PC-9 (cell line): ENCODE measurements around the gene NEUROD2. TPM values are rescaled to one million over a fixed set of nuclear protein-coding genes. Genes with fewer than 3 reads are reported as not detected.

Experiments used
- BruUV-seq: library from RNA; stranded (reverse); fragments of 400-500 nt; replicated peaks from 2 replicates; lab custom pipeline; 2021; lab: Mats Ljungman, UMichigan
- CTCF ChIA-PET: fragments of 300-600 bp; sonication (Branson Sonifier 250); formaldehyde crosslinking; loops from one replicate; lab custom pipeline; 2022; ENCODE audit warnings: antibody characterized with exemption; lab: Charles Lee
- POLR2A ChIA-PET: fragments of 300-600 bp; sonication (Branson Sonifier 250); formaldehyde crosslinking; loops from one replicate; lab custom pipeline; 2022; ENCODE audit warnings: antibody characterized with exemption; ENCODE audit not compliant: unreplicated experiment; lab: Charles Lee
- DNase-seq, 2 experiments: peaks; one replicate each; pipeline versions ENCODE4 v3.0.0 to v3.0.0-alpha.2; 2015 to 2022; ENCODE audit warnings: mixed read lengths in 1 of 2
- H2AFZ ChIP-seq: fragments of 200-600 bp; sonication (generic); 2 replicates; pipeline ENCODE4 v1.8.1; 2017; ENCODE audit warnings: antibody characterized with exemption
- H3F3A ChIP-seq: fragments of 200-600 bp; sonication (generic); 2 replicates; pipeline ENCODE4 v1.8.1; 2017; ENCODE audit warnings: antibody characterized with exemption, mild to moderate bottlenecking, low read depth; ENCODE audit not compliant: insufficient read depth
- H3K27ac ChIP-seq: fragments of 200-600 bp; sonication (generic); 2 replicates; pipeline ENCODE4 v1.6.1; 2016; ENCODE audit warnings: mixed run types
- H3K27me3 ChIP-seq: fragments of 200-600 bp; sonication (generic); 2 replicates; pipeline ENCODE4 v1.6.1; 2016; ENCODE audit warnings: low read depth, mixed run types; ENCODE audit not compliant: insufficient read depth
- H3K36me3 ChIP-seq: fragments of 200-600 bp; sonication (generic); 2 replicates; pipeline ENCODE4 v1.6.1; 2016; ENCODE audit warnings: low read depth, mixed run types
- H3K4me1 ChIP-seq: fragments of 200-600 bp; sonication (generic); replicated peaks from 2 replicates; pipeline ENCODE4 v1.6.1; 2016; ENCODE audit warnings: mixed run types; ENCODE audit not compliant: insufficient read depth
- H3K4me2 ChIP-seq: fragments of 200-600 bp; sonication (generic); 2 replicates; pipeline ENCODE4 v1.6.1; 2017; ENCODE audit warnings: mixed run types
- H3K4me3 ChIP-seq: fragments of 200-600 bp; sonication (generic); 2 replicates; pipeline ENCODE4 v1.6.1; 2016; ENCODE audit warnings: mixed run types
- H3K79me2 ChIP-seq: fragments of 200-600 bp; sonication (generic); 2 replicates; pipeline ENCODE4 v1.6.1; 2017; ENCODE audit warnings: low read depth, mixed run types
- H3K9me2 ChIP-seq: fragments of 200-600 bp; sonication (generic); 2 replicates; pipeline ENCODE4 v1.8.1; 2017; ENCODE audit warnings: mild to moderate bottlenecking; ENCODE audit not compliant: insufficient read depth
- H3K9me3 ChIP-seq: fragments of 200-600 bp; sonication (generic); 2 replicates; pipeline ENCODE4 v1.8.1; 2016; ENCODE audit warnings: low read depth; ENCODE audit not compliant: insufficient read depth
- H4K20me1 ChIP-seq: fragments of 200-600 bp; sonication (generic); 2 replicates; pipeline ENCODE4 v1.8.1; 2017; ENCODE audit not compliant: insufficient read depth
- EZH2 ChIP-seq: fragments of 200-600 bp; sonication (generic); IDR thresholded peaks from 2 replicates; pipeline ENCODE4 v1.8.0; 2017; ENCODE audit warnings: antibody characterized with exemption, low read depth
- intact Hi-C: fragments of 100-400 bp; cut with micrococcal nuclease; formaldehyde crosslinking; loops from one replicate; pipeline ENCODE4 v1.10.0; 2022; ENCODE audit not compliant: unreplicated experiment
- total RNA-seq: library from RNA; stranded (reverse); gene quantifications from 2 replicates; pipeline ENCODE4 v1.2.3, GENCODE V29; 2021
- TF ChIP-seq, protein P1 (sequence below): fragments of 200-600 bp; sonication (generic); conservative IDR thresholded peaks from 2 replicates; pipeline ENCODE4 v1.6.1; 2017; ENCODE audit warnings: mixed run types, antibody characterized with exemption, mild to moderate bottlenecking, moderate library complexity

The NEUROD2 gene
- total RNA-seq, 1 experiment from 2014 or later = not detected

DNA sequence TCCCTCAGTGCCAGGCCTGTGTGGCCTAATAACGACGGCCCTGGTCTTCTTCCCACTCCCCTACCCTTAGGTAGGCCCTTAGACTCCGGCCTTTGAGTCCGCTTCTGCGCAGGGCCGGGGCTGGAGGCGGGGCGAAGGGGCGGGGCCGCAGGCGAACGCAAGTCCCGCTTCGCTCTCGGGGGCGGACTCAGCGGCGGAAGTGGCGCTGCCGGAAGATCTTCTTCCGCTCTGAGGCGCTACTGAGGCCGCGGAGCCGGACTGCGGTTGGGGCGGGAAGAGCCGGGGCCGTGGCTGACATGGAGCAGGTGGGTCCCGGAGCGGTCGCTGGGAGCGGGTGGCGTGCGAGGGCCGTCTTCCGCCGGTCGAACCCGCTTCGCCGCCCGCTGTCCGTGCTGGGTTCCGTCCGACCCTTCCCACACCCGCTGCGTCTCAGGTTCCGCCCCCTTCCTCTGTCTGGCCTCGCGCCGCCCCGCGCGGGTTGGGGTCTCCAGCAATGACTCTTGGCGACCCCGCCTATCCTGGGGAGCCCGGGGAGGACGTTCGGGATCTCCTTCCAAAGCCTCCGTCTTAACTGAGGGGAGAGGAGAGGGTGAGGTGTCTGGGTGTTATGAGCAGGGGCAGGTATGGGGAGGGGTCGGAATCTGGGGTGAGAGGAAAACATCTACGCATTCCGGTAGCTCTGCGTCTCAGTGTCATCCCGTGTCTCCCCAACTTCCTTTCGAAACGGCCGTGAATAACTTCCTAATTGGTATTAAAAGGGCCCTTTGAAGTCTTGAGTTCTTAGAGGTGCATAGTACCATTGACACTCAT lies 29.4 kb upstream of the NEUROD2 start, which contains the start of gene STARD3:
TSS of gene STARD3 (plus strand) at position 218 of the 810 bp plus-strand sequence. CDS start 16,388 bp downstream, outside the sequence.
- no peaks in the 10 kb centered on the region for H3K27me3 ChIP-seq
- H4K20me1 ChIP-seq = no peaks in the 10 kb centered on the region; the same call in 1 of the 2 replicates
- H3K4me2 ChIP-seq = peak within 1 kb of the TSS; percentile 100
- peak within 1 kb of the TSS; percentile 64 for H3K27ac ChIP-seq
- peak; percentile 74 to 82 for DNase-seq
- H3K79me2 ChIP-seq = peaks cover 38% of the 10 kb centered on the region
- intact Hi-C loops = no loop called here
- H3K9me2 ChIP-seq = no peaks in the 10 kb centered on the region
- H2AFZ ChIP-seq = peak within 1 kb of the TSS; percentile 92
- peak within 1 kb of the TSS; percentile 98 for H3K4me3 ChIP-seq
- peaks cover 26% of the 10 kb centered on the region for H3K4me1 ChIP-seq
- no peaks in the 10 kb centered on the region for H3K36me3 ChIP-seq
- H3K9me3 ChIP-seq = no peaks in the 10 kb centered on the region
- CTCF ChIA-PET = no interaction called here
- POLR2A ChIA-PET = interaction anchor here (0.5 to 0.6 kb wide), 2 partner anchors 151 to 290 kb away, joined by 4 to 26 read pairs; partner anchors contain the start of gene ORMDL3
- no peaks in the 10 kb centered on the region; the same call in 1 of the 2 replicates for H3F3A ChIP-seq
- TF ChIP-seq EZH2 = no peak
- TF ChIP-seq, protein P1, sequence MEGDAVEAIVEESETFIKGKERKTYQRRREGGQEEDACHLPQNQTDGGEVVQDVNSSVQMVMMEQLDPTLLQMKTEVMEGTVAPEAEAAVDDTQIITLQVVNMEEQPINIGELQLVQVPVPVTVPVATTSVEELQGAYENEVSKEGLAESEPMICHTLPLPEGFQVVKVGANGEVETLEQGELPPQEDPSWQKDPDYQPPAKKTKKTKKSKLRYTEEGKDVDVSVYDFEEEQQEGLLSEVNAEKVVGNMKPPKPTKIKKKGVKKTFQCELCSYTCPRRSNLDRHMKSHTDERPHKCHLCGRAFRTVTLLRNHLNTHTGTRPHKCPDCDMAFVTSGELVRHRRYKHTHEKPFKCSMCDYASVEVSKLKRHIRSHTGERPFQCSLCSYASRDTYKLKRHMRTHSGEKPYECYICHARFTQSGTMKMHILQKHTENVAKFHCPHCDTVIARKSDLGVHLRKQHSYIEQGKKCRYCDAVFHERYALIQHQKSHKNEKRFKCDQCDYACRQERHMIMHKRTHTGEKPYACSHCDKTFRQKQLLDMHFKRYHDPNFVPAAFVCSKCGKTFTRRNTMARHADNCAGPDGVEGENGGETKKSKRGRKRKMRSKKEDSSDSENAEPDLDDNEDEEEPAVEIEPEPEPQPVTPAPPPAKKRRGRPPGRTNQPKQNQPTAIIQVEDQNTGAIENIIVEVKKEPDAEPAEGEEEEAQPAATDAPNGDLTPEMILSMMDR = no peak; the same call in 1 of the 2 replicates
- BruUV-seq = no TSS peak

DNA sequence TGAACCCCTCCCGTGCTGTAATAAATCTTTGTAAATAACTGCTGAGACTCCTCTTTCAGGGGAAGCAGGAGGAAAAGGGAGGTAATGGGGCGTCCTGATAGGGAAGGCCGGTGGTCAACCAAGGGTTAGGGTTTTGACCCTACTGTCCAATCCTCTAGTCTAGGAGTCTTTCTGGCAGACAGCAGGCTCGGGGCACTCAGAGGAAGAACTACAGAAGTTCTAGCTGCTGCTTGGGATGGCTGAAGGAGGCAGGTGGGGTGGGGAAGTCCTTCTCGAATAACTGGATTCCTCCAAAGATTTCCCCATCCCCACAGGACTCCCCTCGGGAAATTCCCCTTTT lies 28.8 kb upstream of the NEUROD2 start:
- no peak for DNase-seq
- peaks cover 32% of the 10 kb centered on the region for H3K4me1 ChIP-seq
- peak overlapping the region; percentile 64 for H3K27ac ChIP-seq
- peak overlapping the region; percentile 92 for H2AFZ ChIP-seq
- H3K27me3 ChIP-seq = no peaks in the 10 kb centered on the region
- H3K9me3 ChIP-seq = no peaks in the 10 kb centered on the region
- H3K36me3 ChIP-seq = no peaks in the 10 kb centered on the region
- H3K9me2 ChIP-seq = no peaks in the 10 kb centered on the region
- H3K79me2 ChIP-seq = peaks cover 33% of the 10 kb centered on the region
- peak overlapping the region; percentile 100 for H3K4me2 ChIP-seq
- H3F3A ChIP-seq = no peaks in the 10 kb centered on the region; the same call in 1 of the 2 replicates
- no peak for TF ChIP-seq EZH2
- TF ChIP-seq, protein P1 = no peak
- H4K20me1 ChIP-seq = no peaks in the 10 kb centered on the region; the same call in 1 of the 2 replicates
- CTCF ChIA-PET = no interaction called here
- peak overlapping the region; percentile 98 for H3K4me3 ChIP-seq
- intact Hi-C loops = no loop called here
- BruUV-seq = no TSS peak
- POLR2A ChIA-PET = interaction anchor here (0.6 kb wide), 2 partner anchors 51 to 291 kb away, joined by 3 to 4 read pairs; partner anchors contain the start of genes ORMDL3 and PGAP3

DNA sequence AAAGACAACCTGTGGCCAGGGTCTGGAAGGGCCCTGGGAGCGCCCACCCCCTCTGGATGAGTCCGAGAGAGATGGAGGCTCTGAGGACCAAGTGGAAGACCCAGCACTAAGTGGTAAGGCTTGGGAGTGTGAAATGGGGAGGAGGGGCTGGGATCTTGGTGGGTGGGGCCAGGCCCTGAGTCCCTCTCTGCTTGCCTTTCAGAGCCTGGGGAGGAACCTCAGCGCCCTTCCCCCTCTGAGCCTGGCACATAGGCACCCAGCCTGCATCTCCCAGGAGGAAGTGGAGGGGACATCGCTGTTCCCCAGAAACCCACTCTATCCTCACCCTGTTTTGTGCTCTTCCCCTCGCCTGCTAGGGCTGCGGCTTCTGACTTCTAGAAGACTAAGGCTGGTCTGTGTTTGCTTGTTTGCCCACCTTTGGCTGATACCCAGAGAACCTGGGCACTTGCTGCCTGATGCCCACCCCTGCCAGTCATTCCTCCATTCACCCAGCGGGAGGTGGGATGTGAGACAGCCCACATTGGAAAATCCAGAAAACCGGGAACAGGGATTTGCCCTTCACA lies 28.0 kb upstream of the NEUROD2 start:
- peaks cover 40% of the 10 kb centered on the region for H3K4me1 ChIP-seq
- no peaks in the 10 kb centered on the region for H3K9me2 ChIP-seq
- intact Hi-C loops = no loop called here
- peak overlapping the region; percentile 100 for H3K4me2 ChIP-seq
- H4K20me1 ChIP-seq = no peaks in the 10 kb centered on the region; the same call in 1 of the 2 replicates
- H3K27ac ChIP-seq = no peak overlapping the region
- H3K36me3 ChIP-seq = no peaks in the 10 kb centered on the region
- no peak for TF ChIP-seq EZH2
- TF ChIP-seq, protein P1 = no peak
- BruUV-seq = TSS peak; percentile 78
- ChIA-PET CTCF (interaction anchor here (0.6 kb wide), 1 partner anchor 116 kb away, joined by 4 read pairs; no protein-coding TSS in a partner anchor), POLR2A (no interaction called here)
- no peak for DNase-seq
- H3K4me3 ChIP-seq = no peak overlapping the region; the same call in 1 of the 2 replicates
- H2AFZ ChIP-seq = no peak overlapping the region
- no peaks in the 10 kb centered on the region for H3K27me3 ChIP-seq
- no peaks in the 10 kb centered on the region for H3K9me3 ChIP-seq
- H3F3A ChIP-seq = peaks cover 8% of the 10 kb centered on the region; the same call in 1 of the 2 replicates
- peaks cover 30% of the 10 kb centered on the region for H3K79me2 ChIP-seq
